Lung (tissue), 12 donors: ENCODE results near the gene GPR15LG. TPM values are rescaled to one million over a fixed set of nuclear protein-coding genes. Genes with fewer than 3 reads are reported as not detected.
"Not testable (repeated sequence)": the region's sequence is repeated elsewhere in the genome, so short reads cannot be mapped to it uniquely, and the experiment has no call there.

Experiments
- ATAC-seq: fragments of 200-7000 bp; cut with Tn5 transposase; one replicate; pipeline ENCODE4 v1.9.1; 2020; ENCODE audit warnings: moderate number of reproducible peaks; ENCODE audit not compliant: insufficient read depth, low FRiP score
- DNase-seq, 3 donors: peaks; one replicate each; pipeline ENCODE4 v3.0.0-alpha.2; 2013 to 2017
- H3K27ac ChIP-seq, 2 donors: one replicate each; pipeline ENCODE4 v1.5.1; 2013; ENCODE audit warnings: mild to moderate bottlenecking in 2 of 2, moderate library complexity in 2 of 2, control low read depth in 1 of 2, inconsistent platforms in 1 of 2, low read depth in 1 of 2, low read length in 1 of 2
- H3K27me3 ChIP-seq, 3 donors: one replicate each; pipeline ENCODE4 v1.5.1; 2013; ENCODE audit warnings: low read length in 2 of 3; ENCODE audit not compliant: control insufficient read depth in 3 of 3, insufficient read depth in 3 of 3
- H3K36me3 ChIP-seq, 4 donors: one replicate each; pipeline ENCODE4 v1.5.1; 2013; ENCODE audit warnings: low read length in 4 of 4, mild to moderate bottlenecking in 1 of 4, moderate library complexity in 1 of 4; ENCODE audit not compliant: control insufficient read depth in 4 of 4, insufficient read depth in 4 of 4
- H3K4me1 ChIP-seq, 5 donors: one replicate each; pipeline ENCODE4 v1.5.1; 2013; ENCODE audit warnings: low read length in 5 of 5, mild to moderate bottlenecking in 2 of 5, moderate library complexity in 1 of 5; ENCODE audit not compliant: control insufficient read depth in 5 of 5, insufficient read depth in 5 of 5
- H3K4me3 ChIP-seq: one replicate; pipeline ENCODE4 v1.5.1; 2013; ENCODE audit warnings: mild to moderate bottlenecking, control low read depth, moderate library complexity
- H3K9ac ChIP-seq, 2 donors: one replicate each; pipeline ENCODE4 v1.5.1; 2013; ENCODE audit warnings: low read length in 2 of 2, control low read depth in 1 of 2; ENCODE audit not compliant: insufficient read depth in 1 of 2
- H3K9me3 ChIP-seq, 4 donors: one replicate each; pipeline ENCODE4 v1.5.1; 2013; ENCODE audit warnings: low read length in 3 of 4, mild to moderate bottlenecking in 1 of 4, moderate library complexity in 1 of 4; ENCODE audit not compliant: control insufficient read depth in 4 of 4, insufficient read depth in 3 of 4
- WGBS, 2 donors: extraction: QIAGEN DNeasy Blood & Tissue Kit; methylation state at CpG; one replicate each; pipeline ENCODE4 v1.1.7; 2013; 5-methylcytosine and 5-hydroxymethylcytosine counted together
- polyA plus RNA-seq, 2 donors: library from polyadenylated mRNA; stranded (reverse); fragments of 200-250 nt; gene quantifications; one replicate each; pipeline ENCODE4 v1.2.1, GENCODE V29; 2013
- total RNA-seq, 2 donors: library from RNA; depleted of rRNA in 1 of 2; stranded (reverse); fragments of >200 nt in 1 of 2; gene quantifications; one replicate each; pipeline ENCODE4 v1.2.1, GENCODE V29; 2014 to 2021
- TF ChIP-seq, protein P1 (sequence below): IDR thresholded peaks from 2 replicates; pipeline ENCODE4 v1.5.1; 2012; ENCODE audit warnings: mild to moderate bottlenecking; ENCODE audit errors: control extremely low read depth, extremely low read depth
- donor health status: control.
- donor health status: control.
- donor health status: Bipolar disorder and iron deficiency.
- donor health status: healthy.
- donor health status: DM: yes; HTN: yes; CAD: no.

The GPR15LG gene
- total and polyA plus RNA-seq, 4 donors: 0.47 TPM; not detected in 3

DNA sequence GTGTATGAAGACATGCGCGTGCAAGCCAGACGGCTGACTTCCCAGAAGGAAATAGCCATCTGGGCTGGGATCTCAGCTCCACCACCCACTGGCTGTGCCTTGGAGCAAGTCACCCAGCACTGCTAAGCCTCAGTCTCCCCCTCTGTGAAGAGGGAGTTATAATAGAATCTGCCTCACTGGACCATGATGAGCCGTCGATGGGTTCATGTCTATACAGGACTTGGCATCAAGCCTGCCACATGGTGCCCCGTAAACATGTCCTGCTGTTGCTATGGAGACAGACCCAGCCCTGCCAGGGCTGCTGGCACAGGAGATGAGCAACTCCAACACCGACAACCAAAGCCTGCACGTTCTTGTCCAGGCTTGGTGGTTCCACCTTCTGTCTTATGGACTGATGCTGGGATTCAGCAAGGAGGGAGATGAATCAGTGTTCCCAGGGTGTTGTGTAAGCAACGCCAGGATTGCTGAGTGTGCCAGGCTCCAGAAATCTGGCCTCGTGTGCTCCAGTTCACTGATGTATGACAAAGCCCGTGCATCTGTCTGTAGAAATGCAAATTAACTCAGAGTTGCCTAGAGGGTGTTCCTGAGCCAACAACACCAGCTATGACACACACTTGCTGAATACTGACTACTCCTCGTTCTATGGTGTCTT, 5.6 kb downstream of the GPR15LG start:
- DNase-seq: no peak
- no peaks in the 10 kb centered on the region for H3K36me3 ChIP-seq
- no peak overlapping the region for H3K4me3 ChIP-seq
- peak; percentile 33 for ATAC-seq
- no peak overlapping the region for H3K27ac ChIP-seq
- no peaks in the 10 kb centered on the region for H3K27me3 ChIP-seq
- TF ChIP-seq, protein P1, sequence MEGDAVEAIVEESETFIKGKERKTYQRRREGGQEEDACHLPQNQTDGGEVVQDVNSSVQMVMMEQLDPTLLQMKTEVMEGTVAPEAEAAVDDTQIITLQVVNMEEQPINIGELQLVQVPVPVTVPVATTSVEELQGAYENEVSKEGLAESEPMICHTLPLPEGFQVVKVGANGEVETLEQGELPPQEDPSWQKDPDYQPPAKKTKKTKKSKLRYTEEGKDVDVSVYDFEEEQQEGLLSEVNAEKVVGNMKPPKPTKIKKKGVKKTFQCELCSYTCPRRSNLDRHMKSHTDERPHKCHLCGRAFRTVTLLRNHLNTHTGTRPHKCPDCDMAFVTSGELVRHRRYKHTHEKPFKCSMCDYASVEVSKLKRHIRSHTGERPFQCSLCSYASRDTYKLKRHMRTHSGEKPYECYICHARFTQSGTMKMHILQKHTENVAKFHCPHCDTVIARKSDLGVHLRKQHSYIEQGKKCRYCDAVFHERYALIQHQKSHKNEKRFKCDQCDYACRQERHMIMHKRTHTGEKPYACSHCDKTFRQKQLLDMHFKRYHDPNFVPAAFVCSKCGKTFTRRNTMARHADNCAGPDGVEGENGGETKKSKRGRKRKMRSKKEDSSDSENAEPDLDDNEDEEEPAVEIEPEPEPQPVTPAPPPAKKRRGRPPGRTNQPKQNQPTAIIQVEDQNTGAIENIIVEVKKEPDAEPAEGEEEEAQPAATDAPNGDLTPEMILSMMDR: no peak
- H3K4me1 ChIP-seq: no peaks in the 10 kb centered on the region
- H3K9ac ChIP-seq: no peak overlapping the region
- WGBS, 2 donors: 69 to 75% methylated on average over 12 of the region's 12 CpGs
- peaks cover 0 to 4% (median 0%) of the 10 kb centered on the region in 4 donors for H3K9me3 ChIP-seq

GRCh38 chr10:84180386-84180785, 6.8 kb downstream of the GPR15LG start:
- H3K4me1 ChIP-seq, H3K4me3 ChIP-seq, ATAC-seq, H3K27me3 ChIP-seq, H3K9ac ChIP-seq, H3K36me3 ChIP-seq, DNase-seq, H3K27ac ChIP-seq, H3K9me3 ChIP-seq: not testable (repeated sequence)
- WGBS, 2 donors: 88 to 91% methylated on average over 20 of the region's 22 CpGs

GRCh38 chr10:84181631-84182030, 8.0 kb downstream of the GPR15LG start:
- no peak overlapping the region for H3K4me3 ChIP-seq
- no peaks in the 10 kb centered on the region for H3K4me1 ChIP-seq
- H3K9ac ChIP-seq: no peak overlapping the region
- 91 to 93% methylated on average over 5 of the region's 5 CpGs for WGBS, 2 donors
- ATAC-seq (no peak), DNase-seq (no peak)
- TF ChIP-seq, protein P1: no peak
- no peaks in the 10 kb centered on the region for H3K27me3 ChIP-seq
- H3K36me3 ChIP-seq: no peaks in the 10 kb centered on the region
- H3K27ac ChIP-seq: no peak overlapping the region
- peaks cover 0 to 4% (median 2%) of the 10 kb centered on the region in 4 donors for H3K9me3 ChIP-seq

DNA sequence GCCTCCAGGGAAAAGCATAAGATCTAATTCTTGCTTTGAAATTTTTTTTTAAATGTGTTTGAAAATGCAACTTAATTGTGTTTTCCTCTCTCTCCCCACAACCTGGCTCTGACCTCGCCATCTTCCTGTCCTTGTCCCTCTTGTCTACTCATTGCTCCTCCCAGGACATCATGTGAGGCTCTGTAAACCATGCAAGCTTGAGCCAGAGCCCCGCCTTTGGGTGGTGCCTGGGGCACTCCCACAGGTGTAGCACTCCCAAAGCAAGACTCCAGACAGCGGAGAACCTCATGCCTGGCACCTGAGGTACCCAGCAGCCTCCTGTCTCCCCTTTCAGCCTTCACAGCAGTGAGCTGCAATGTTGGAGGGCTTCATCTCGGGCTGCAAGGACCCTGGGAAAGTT, 10.9 kb downstream of the GPR15LG start:
- TF ChIP-seq, protein P1: no peak
- no peaks in the 10 kb centered on the region for H3K36me3 ChIP-seq
- no peak overlapping the region for H3K27ac ChIP-seq
- H3K4me3 ChIP-seq: no peak overlapping the region
- H3K4me1 ChIP-seq: no peaks in the 10 kb centered on the region
- ATAC-seq (no peak), DNase-seq (no peak)
- WGBS, 2 donors: 67 to 80% methylated on average over 4 of the region's 4 CpGs
- no peaks in the 10 kb centered on the region for H3K27me3 ChIP-seq
- no peak overlapping the region for H3K9ac ChIP-seq
- H3K9me3 ChIP-seq: peaks cover 0 to 5% (median 0%) of the 10 kb centered on the region in 4 donors
